Erythroblast (primary cell): ENCODE results near the gene PARD3.

Experiments
- GATA1 ChIP-seq: IDR thresholded peaks from 2 replicates; pipeline ENCODE4 v1.6.1; 2011; ENCODE audit warnings: low read depth, mild to moderate bottlenecking, control low read depth, low read length, moderate library complexity
- POLR2A ChIP-seq: IDR thresholded peaks from 2 replicates; pipeline ENCODE4 v1.6.1; 2011; ENCODE audit warnings: mild to moderate bottlenecking, low read length

GRCh38 chr10:34655286-34656170, 159.6 kb downstream of the PARD3 start:
- TF ChIP-seq POLR2A (no peak), GATA1 (no peak)
